Mesothelial cell of epicardium (in vitro differentiated cells): Measurements from ENCODE around the gene SLC25A23. TPM values are rescaled to one million over a fixed set of nuclear protein-coding genes. Genes with fewer than 3 reads are reported as not detected.

ENCODE experiments used
- DNase-seq, 2 experiments: peaks; one replicate each; pipeline ENCODE4 v3.0.0; 2021; ENCODE audit warnings: low spot score in 2 of 2; ENCODE audit not compliant: unreplicated experiment in 2 of 2
- H3K27ac Mint-ChIP-seq: 2 replicates; pipeline ENCODE4 v1.8.0; 2021; ENCODE audit warnings: mixed read lengths
- H3K27me3 Mint-ChIP-seq: 2 replicates; pipeline ENCODE4 v1.8.0; 2021; ENCODE audit warnings: low read depth, mixed read lengths
- H3K36me3 Mint-ChIP-seq: 2 replicates; pipeline ENCODE4 v1.8.0; 2021; ENCODE audit warnings: mixed read lengths
- H3K4me1 Mint-ChIP-seq: 2 replicates; pipeline ENCODE4 v1.8.0; 2021; ENCODE audit warnings: mixed read lengths
- H3K4me3 Mint-ChIP-seq: 2 replicates; pipeline ENCODE4 v1.8.0; 2021; ENCODE audit warnings: mild to moderate bottlenecking, moderate library complexity, mixed read lengths
- H3K9me3 Mint-ChIP-seq: 2 replicates; pipeline ENCODE4 v1.8.0; 2021; ENCODE audit warnings: mixed read lengths
- total RNA-seq: library from RNA; stranded (reverse); gene quantifications from 3 replicates; pipeline ENCODE4 v1.2.1, GENCODE V29; 2021
- TF ChIP-seq, protein P1 (sequence below): fragments of 200-600 bp; sonication (generic); IDR thresholded peaks from one replicate; pipeline ENCODE4 v1.5.0; 2021; ENCODE audit warnings: antibody characterized with exemption; ENCODE audit not compliant: unreplicated experiment

Gene SLC25A23
- total RNA-seq, 1 donor from 2014 or later = 67.5 TPM

- Mint-ChIP-seq H3K4me1 (peaks cover 10% of the 10 kb centered on the region), H3K4me3 (no peak overlapping the region), H3K36me3 (peaks cover 58% of the 10 kb centered on the region), H3K9me3 (peaks cover 17% of the 10 kb centered on the region), H3K27ac (no peak overlapping the region), H3K27me3 (no peaks in the 10 kb centered on the region)
- DNase-seq = no peak
- TF ChIP-seq, protein P1, sequence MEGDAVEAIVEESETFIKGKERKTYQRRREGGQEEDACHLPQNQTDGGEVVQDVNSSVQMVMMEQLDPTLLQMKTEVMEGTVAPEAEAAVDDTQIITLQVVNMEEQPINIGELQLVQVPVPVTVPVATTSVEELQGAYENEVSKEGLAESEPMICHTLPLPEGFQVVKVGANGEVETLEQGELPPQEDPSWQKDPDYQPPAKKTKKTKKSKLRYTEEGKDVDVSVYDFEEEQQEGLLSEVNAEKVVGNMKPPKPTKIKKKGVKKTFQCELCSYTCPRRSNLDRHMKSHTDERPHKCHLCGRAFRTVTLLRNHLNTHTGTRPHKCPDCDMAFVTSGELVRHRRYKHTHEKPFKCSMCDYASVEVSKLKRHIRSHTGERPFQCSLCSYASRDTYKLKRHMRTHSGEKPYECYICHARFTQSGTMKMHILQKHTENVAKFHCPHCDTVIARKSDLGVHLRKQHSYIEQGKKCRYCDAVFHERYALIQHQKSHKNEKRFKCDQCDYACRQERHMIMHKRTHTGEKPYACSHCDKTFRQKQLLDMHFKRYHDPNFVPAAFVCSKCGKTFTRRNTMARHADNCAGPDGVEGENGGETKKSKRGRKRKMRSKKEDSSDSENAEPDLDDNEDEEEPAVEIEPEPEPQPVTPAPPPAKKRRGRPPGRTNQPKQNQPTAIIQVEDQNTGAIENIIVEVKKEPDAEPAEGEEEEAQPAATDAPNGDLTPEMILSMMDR = no peak
Observed at GRCh38 chr19:6453951-6454565, 5.5 kb downstream of the SLC25A23 start.

DNA sequence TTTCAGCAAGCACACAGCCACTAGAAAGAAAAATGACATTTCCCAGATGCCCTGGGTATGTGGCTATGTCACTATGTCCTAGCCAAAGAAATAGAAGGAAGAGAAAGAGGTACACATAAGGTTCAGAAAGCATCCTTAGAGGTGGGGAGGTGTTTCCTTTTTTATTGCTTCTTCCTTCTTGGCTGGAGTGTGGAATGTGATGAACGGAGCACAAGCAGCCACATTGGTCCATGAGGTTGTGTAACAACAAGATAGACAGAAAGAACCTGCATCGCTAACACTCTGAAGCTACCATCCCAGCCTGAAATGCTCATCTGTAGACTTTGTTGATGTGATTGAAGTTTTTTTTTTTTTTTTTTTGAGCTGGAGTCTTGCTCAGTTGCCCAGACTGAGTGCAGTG, 6.7 kb downstream of the SLC25A23 start:
- Mint-ChIP-seq H3K27me3 (no peaks in the 10 kb centered on the region), H3K4me1 (peaks cover under 1% of the 10 kb centered on the region), H3K4me3 (no peak overlapping the region), H3K27ac (no peak overlapping the region), H3K9me3 (peaks cover 17% of the 10 kb centered on the region), H3K36me3 (peaks cover 58% of the 10 kb centered on the region)
- DNase-seq = no peak
- TF ChIP-seq, protein P1 = no peak

DNA sequence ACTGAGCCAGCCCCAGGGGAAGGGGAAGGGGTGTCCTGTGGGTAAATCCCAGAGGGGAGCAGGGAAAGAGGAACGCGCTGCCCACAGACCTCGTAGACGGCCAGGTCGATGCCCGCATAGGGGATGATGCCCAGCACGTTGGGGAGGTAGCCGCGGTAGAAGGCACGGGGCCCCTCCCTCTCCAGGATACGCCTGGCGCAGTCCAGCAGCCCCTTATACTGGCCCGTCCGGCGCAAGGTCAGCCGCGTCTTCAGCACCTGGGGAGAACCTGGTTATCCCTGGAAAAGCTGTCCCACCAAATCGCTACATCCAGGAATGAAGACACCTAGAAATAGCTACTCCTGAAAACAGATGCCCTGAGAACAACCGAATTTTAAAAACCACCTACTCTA, 7.4 kb downstream of the SLC25A23 start:
- H3K27me3 Mint-ChIP-seq = no peaks in the 10 kb centered on the region
- H3K27ac Mint-ChIP-seq = no peak overlapping the region
- H3K4me1 Mint-ChIP-seq = no peaks in the 10 kb centered on the region
- TF ChIP-seq, protein P1 = no peak
- no peak overlapping the region for H3K4me3 Mint-ChIP-seq
- peaks cover 58% of the 10 kb centered on the region for H3K36me3 Mint-ChIP-seq
- peaks cover 17% of the 10 kb centered on the region for H3K9me3 Mint-ChIP-seq
- DNase-seq = no peak

DNA sequence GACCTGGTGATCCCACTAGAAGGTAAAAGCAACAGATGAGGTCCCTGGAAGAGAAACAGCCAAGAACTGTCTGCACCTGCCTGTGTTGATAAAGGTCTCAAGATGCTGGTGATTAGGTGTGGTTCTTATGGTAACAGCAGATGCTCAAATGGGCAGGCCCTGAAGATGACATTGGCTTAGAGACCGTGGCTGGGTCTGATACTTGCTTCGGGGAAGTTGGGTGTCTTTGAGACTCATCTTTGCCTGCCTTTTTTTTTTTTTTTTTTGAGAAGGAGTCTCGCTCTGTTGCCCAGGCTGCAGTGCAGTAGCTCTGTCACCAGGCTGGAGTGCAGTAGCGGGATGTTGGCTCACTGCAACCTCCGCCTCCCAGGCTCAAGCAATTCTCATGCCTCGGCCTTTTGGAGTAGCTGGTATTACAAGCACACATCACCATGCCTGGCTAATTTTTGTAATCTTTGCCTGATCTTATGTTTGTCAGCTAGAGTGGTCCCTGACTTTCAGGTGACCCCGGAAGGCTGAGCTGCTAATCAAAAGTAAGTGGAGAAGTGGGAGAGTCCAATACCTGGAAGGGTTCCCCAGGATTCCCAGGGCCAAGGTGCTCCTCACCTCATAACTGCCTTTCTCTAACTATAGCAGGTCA, 7.9 kb downstream of the SLC25A23 start:
- Mint-ChIP-seq H3K27me3 (no peaks in the 10 kb centered on the region), H3K36me3 (peaks cover 61% of the 10 kb centered on the region), H3K4me1 (no peaks in the 10 kb centered on the region), H3K27ac (no peak overlapping the region), H3K4me3 (no peak overlapping the region), H3K9me3 (peaks cover 17% of the 10 kb centered on the region)
- TF ChIP-seq, protein P1 = no peak
- no peak for DNase-seq

- Mint-ChIP-seq H3K36me3 (peaks cover 62% of the 10 kb centered on the region), H3K27ac (no peak overlapping the region), H3K9me3 (peaks cover 21% of the 10 kb centered on the region), H3K4me3 (no peak overlapping the region), H3K27me3 (no peaks in the 10 kb centered on the region), H3K4me1 (no peaks in the 10 kb centered on the region)
- TF ChIP-seq, protein P1 = no peak
- no peak for DNase-seq
Observed at GRCh38 chr19:6450166-6450565, 9.4 kb downstream of the SLC25A23 start.
